ENCODE data around the gene TMEM107.

- no peak for TF ChIP-seq CTCF (IDR thresholded peaks at IDR 0.05; ENCODE audit: insufficient read depth, low read length, poor library complexity, severe bottlenecking)
- no peak for TF ChIP-seq EZH2phosphoT487 (conservative IDR thresholded peaks at IDR 0.05; ENCODE audit: low read length)
Observed at GRCh38 chr17:8154608-8155155, 21.5 kb downstream of the TMEM107 start.
